IMR-90 (cell line): ENCODE measurements around the gene USP9X.

Source experiments
- BHLHE40 ChIP-seq: fragments of 150-350 bp; IDR thresholded peaks from 2 replicates; pipeline ENCODE4 v1.6.1; 2016; ENCODE audit warnings: mild to moderate bottlenecking, low read depth, low read length
- MXI1 ChIP-seq: IDR thresholded peaks from 2 replicates; pipeline ENCODE4 v1.6.1; 2012; ENCODE audit warnings: low read depth, mild to moderate bottlenecking, low read length, moderate library complexity, borderline replicate concordance

DNA sequence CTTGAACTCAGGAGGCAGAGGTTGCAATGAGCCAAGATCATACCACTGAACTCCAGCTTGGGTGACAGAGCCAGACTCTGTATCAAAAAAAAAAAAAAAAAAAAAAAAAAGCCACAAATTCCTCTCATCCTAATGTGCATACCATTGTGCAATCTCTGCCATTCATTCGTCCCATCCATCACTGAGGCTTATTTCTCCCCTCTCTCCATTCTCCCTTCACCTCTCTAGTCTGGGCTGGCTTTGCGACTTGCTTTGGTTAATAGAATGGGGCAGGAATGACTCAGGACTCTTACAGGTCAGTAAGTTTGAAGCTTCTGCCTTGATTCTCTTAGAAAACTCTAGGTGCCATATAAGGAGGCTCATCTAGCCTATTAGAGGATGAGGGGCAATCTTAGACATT, 188.4 kb downstream of the USP9X start:
- TF ChIP-seq BHLHE40, result no peak
- no peak for TF ChIP-seq MXI1
